ENCODE measurements around the gene PMS2.
A peak's percentile ranks its signal among the peaks of the same experiment; 100 is the strongest.
"Not testable (repeated sequence)": the region's sequence is repeated elsewhere in the genome, so short reads cannot be mapped to it uniquely, and the experiment has no call there.

The PMS2 gene

GRCh38 chr7:6008668-6009611, at the start of gene PMS2, which contains the start of gene AIMP2:
PMS2 (minus strand) TSS chr7:6009049; CDS start chr7:6009019, 30 bp downstream.
AIMP2 (plus strand) TSS chr7:6009272; CDS start chr7:6009364, 92 bp downstream.
- DNase-seq = peak; percentile 99

GRCh38 chr7:6057316-6058129, 48.7 kb upstream of the PMS2 start:
- no peak for DNase-seq

- DNase-seq = no peak
Measured at GRCh38 chr7:6056616-6057015, 47.8 kb upstream of the PMS2 start.

- not testable (repeated sequence) for DNase-seq
Measured at GRCh38 chr7:6051185-6051584, 42.3 kb upstream of the PMS2 start.

- no peak for DNase-seq
Measured at GRCh38 chr7:6049780-6050179, 40.9 kb upstream of the PMS2 start.

GRCh38 chr7:6035686-6036085, 26.8 kb upstream of the PMS2 start:
- no peak for DNase-seq

- no peak for DNase-seq
Measured at GRCh38 chr7:6035165-6035564, 26.3 kb upstream of the PMS2 start.

- no peak for DNase-seq
Measured at GRCh38 chr7:6032641-6033040, 23.8 kb upstream of the PMS2 start.

- DNase-seq = no peak
Measured at GRCh38 chr7:6032167-6032566, 23.3 kb upstream of the PMS2 start.

GRCh38 chr7:6031567-6031966, 22.7 kb upstream of the PMS2 start:
- no peak for DNase-seq

GRCh38 chr7:6030988-6031387, 22.1 kb upstream of the PMS2 start, which contains the start of gene ANKRD61:
ANKRD61 (plus strand) TSS chr7:6031376; CDS start chr7:6031376, 0 bp downstream.
- no peak for DNase-seq

- DNase-seq = no peak
Measured at GRCh38 chr7:6028563-6028962, 19.7 kb upstream of the PMS2 start.

GRCh38 chr7:6027806-6028365, 19.0 kb upstream of the PMS2 start:
- DNase-seq = no peak

- no peak for DNase-seq
Measured at GRCh38 chr7:6026820-6027311, 18.0 kb upstream of the PMS2 start.

GRCh38 chr7:6026011-6026819, 17.4 kb upstream of the PMS2 start:
- DNase-seq = peak; percentile 63

- DNase-seq = no peak
Measured at GRCh38 chr7:6023974-6024435, 15.2 kb upstream of the PMS2 start.

- DNase-seq = no peak
Measured at GRCh38 chr7:6022707-6023106, 13.9 kb upstream of the PMS2 start.

- DNase-seq = no peak
Measured at GRCh38 chr7:6020371-6021286, 11.8 kb upstream of the PMS2 start.

GRCh38 chr7:6016653-6016966, 7.8 kb upstream of the PMS2 start:
- no peak for DNase-seq

GRCh38 chr7:6015917-6016652, 7.2 kb upstream of the PMS2 start:
- DNase-seq = no peak
